NCI-H1048 (cell line): ENCODE results near the gene SSPN.

Experiments
- DNase-seq: peaks from one replicate; lab custom pipeline; 2025; lab: John Stamatoyannopoulos, UW

Gene SSPN

DNA sequence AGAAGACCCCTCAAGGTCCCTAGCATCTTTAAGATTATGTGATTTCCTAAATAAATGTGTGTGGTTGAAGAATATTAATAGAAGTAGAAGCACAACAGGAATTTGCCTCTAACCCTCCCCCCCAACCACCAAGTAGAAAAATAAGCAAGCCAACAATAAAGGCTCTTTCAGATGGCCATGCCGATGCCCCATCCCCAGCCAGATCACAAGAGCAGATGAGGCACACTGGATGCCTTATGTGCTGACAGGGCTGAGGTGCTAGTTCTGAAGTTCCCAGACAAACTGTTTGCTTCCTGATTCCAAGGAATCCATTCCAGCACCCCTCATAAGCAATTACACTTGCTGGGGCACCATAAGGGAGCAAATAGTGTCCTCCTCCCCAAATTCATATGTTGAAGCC is 90.0 kb downstream of the SSPN start:
- DNase-seq = no peak

DNA sequence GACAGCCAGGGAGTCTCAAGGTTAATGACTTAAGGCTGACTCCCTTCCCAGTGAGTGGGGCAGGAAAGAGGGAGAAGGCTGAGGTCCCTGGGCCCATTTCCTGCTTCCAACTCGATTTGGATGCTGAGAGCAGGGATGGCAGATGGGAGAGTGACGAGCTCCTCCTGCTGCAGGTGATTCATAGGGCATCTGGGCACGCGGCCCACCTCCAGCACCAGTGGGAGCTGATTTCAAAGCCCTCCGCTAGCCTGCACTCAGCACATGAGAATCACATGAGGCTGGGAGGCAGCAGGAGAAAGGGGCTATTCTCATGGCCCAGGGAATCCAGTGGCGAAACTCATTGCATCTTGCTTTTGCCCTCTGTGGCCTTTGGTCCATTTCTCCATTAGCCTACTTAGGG is 90.8 kb downstream of the SSPN start:
- DNase-seq = no peak

DNA sequence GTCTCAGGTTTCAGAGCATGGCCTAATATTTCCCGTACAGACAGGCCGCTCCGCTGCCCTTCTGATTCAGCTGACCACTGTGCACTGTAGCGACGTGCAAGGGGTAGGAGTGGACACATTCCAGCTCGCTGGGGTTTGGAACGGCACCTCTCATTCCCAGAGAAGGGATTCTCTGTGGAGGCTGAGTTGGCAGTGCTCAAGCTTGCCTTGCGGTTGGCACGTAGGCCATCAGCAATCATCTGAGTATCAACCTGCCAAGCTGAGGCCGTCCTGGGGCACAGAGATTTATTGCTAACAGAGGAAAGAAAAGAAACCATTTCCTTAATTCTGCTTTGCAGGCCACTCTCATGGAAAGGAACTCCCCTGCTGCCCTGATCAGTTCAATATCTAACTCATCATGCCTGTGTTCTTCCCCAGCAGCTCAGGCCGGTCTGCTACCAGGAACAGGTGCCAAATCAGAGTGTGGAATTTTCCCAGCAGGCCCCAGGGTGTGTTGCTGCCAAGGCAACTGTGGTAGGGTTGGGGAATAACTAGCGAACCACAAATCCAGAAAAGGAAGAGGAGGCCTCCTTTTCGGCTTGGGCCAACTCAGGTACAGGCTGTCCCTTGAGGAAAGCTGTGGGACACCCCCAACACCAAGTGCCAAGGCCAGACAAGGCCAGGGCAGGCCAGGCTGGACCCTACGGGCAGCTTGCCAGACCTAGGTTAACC is 92.5 kb downstream of the SSPN start:
- DNase-seq = no peak

DNA sequence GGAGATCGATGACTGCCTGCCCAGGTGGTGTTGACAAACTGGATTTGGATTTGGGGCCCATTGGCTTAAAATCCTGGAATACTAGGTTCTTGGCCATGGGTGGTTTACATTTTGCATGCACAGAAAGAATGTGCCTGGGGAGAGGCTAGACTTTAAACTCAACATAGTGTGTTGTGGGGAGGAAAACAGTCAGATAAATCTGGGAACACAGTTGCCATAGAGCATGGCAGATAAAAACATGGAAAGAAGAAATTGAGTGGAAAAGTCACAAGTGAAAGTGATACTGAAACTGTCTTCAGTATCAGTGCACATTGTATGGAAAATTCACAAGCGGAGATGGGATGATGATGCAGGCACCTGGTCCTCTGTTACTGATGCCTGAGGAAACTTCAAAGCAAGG is 95.2 kb downstream of the SSPN start:
- no peak for DNase-seq

DNA sequence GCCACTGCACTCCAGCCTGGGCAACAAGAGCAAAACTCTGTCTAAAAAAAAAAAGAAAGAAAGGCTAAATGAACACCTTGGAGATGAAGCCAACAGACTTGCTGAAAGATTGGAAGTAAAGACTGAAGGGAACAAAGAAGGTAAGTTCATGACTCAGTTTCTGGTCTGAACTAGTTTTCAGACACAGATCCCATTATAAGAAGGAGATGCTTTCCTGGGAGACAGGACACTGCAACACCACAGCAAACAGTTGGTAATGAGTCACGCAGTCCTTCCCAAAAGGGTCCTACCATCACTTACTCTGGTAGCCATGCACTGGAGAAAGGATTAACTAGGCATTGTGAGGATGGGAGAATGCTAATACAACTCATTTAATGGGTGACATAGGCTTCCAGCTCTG is 97.2 kb downstream of the SSPN start:
- no peak for DNase-seq

DNA sequence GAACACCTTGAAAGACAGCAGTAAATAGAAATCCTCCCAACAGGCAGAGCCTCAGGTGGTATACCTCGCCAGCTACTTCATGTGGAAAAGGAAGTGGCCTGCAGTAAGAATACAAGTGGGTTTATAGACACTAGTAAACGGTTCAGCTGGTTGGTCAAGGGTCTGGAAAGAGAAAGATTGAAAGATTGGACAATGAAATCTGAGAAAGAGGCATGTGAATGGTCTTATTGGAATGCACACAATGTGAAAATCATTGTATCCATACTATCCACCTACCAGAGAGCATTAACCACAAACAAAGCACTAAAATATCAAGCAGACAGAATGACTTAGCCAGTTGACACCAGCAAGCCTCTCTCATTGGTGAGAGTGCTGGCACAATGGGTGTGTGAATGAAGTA is 98.2 kb downstream of the SSPN start:
- no peak for DNase-seq

DNA sequence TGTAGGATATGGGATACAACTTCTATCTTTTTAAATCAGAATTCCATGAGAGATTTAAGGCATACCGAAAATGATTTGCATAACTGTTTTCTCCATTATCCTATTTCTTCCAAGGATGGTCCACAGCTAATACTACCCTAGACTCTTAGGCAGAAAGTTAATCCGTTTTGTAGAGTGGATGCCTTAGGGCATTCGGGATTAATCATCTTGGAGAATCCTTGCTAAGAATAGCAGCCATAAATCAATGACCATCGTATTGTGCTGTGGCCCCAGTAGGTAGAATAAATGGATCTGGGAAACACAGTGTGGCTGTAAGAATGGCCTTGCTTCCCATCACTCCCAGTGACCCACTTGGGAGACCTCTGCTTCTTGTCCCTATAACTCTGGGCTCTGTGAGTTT is 99.6 kb downstream of the SSPN start:
- DNase-seq = no peak

DNA sequence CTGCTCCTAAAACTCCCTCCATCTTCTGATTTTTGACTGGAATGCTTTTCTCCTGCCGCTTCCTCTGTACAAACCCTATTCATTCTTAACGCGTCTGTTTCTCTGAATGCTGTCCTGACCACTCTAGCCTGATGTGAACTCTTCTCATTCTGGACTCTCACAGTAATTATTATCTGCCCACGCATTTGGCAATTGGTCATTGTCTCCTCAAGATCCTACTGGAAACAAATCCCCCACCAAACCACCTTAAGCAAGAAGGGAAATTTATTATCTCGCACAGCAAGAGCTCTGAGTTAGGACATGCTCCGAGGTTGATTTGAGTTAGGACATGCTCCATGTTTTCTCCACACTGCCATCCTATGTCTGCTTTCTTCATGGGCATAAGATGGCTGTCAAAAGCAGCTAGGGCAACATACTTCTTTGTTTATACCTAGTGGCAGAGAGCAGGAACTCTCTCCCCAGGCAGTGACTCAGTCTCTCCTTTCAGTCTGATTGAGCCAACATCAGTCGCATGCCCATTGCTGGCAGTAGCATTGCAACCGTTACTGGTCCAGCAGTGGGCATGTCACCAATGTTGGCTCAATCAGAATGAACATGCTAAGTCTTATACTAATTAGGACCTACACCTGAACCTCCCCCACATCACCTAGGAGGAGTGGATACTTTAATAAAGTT is 102.2 kb downstream of the SSPN start:
- no peak for DNase-seq

DNA sequence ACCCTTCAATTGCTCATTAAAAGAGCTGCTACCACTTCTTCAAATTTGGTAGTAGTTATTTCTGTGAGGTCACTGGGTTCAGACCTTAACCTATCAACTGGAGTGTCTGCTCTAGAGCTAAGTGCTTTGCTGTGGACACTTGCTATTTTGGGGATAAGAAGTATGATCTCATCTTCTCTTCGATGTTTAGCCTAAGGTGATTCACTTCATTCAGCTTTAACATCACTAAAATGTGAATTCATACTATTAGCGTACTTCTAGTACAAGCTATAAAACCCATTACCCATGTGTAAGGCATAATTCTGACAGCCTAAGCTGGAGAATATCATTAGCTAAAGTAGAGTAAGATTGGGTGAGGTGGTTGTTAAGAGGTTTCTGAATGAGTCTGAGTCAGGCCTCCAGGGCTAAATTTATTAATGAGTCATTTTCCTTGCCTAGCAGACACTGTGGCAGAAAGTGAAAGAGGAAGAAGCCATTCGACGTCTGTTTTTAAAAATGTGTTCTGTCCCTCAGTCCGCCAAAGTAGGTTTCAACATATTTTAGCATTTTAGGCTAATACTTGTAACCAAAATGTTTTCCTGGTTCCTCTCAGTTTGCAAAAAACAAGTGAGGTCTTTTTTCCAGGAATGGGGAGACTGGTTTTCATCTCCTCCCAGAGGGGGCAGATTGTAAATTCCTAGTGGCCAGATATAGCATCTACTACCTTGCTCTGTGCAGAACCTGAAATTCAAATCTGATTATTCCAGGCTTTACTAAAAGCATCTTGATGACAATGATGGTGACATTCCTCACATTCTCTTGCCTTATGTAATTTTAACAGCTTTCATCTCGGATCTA is 103.6 kb downstream of the SSPN start:
- no peak for DNase-seq

DNA sequence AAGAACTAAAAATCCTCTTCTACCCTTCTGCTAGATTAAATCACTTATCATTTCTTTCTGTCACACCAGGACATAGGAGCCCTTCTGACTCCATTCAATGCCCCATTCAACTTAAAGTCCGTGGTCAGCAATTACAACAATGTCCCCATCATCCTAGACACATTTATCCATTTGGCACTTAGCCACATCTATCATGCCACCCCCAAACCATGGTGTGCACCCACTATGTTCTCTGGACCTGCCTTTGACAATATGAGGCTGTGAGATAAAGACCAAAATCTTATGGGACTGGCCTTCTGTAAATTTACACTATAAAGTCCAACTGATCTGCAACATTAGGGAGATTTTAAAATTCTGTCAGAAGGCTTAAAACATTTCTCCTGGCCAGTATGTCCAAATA is 104.4 kb downstream of the SSPN start:
- no peak for DNase-seq
